ACC112 (cell line): ENCODE results near the gene LECT2.

ENCODE experiments used
- H2AFZ ChIP-seq: fragments of 200-600 bp; sonication (generic); one replicate; pipeline ENCODE4 v1.6.0; 2017; ENCODE audit warnings: antibody characterized with exemption, low read length; ENCODE audit not compliant: unreplicated experiment
- H3K27ac ChIP-seq: fragments of 200-600 bp; sonication (generic); 2 replicates; pipeline ENCODE4 v1.5.1; 2014; ENCODE audit warnings: low read depth, mild to moderate bottlenecking, antibody characterized with exemption, low read length, moderate library complexity
- H3K27me3 ChIP-seq: fragments of 200-600 bp; sonication (generic); 2 replicates; pipeline ENCODE4 v1.6.1; 2014; ENCODE audit warnings: mild to moderate bottlenecking, antibody characterized with exemption, low read length, moderate library complexity, mixed read lengths; ENCODE audit not compliant: insufficient read depth
- H3K36me3 ChIP-seq: fragments of 200-600 bp; sonication (generic); 2 replicates; pipeline ENCODE4 v1.6.1; 2016; ENCODE audit warnings: mild to moderate bottlenecking, antibody characterized with exemption, low read length, moderate library complexity, mixed read lengths; ENCODE audit not compliant: insufficient read depth
- H3K4me1 ChIP-seq: fragments of 200-600 bp; sonication (generic); one replicate; pipeline ENCODE4 v1.6.1; 2016; ENCODE audit warnings: low read length, mixed read lengths; ENCODE audit not compliant: insufficient read depth, unreplicated experiment, control insufficient read depth
- H3K4me3 ChIP-seq: fragments of 200-600 bp; sonication (generic); 2 replicates; pipeline ENCODE4 v1.5.1; 2014; ENCODE audit warnings: mild to moderate bottlenecking, low read depth, low read length
- H3K79me2 ChIP-seq: fragments of 200-600 bp; sonication (generic); one replicate; pipeline ENCODE4 v1.6.0; 2016; ENCODE audit warnings: low read length; ENCODE audit not compliant: control insufficient read depth, unreplicated experiment, insufficient read depth

The LECT2 gene

DNA sequence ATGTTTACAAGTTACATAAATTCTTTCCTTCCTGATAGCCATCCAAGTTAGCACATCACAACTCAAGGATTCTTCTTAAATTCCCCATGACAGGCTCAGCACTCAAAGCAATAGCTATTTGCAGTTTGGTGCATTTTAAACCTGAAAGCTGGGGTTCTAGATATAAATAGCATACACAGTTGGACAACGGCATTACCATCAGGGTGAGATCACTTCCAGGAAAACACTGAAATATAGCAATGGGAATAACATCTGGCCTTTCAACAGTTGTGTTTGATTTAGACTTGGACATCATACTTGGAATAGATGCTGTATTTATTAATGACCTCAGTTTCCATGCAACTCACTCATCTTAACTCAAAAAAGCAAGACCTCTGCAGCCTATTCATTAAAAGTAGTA lies 24.7 kb upstream of the LECT2 start:
- H3K36me3 ChIP-seq, result no peaks in the 10 kb centered on the region
- H3K27me3 ChIP-seq, result no peaks in the 10 kb centered on the region
- peaks cover 15% of the 10 kb centered on the region for H3K4me1 ChIP-seq
- H2AFZ ChIP-seq, result peak overlapping the region; percentile 2
- H3K27ac ChIP-seq, result peak overlapping the region; percentile 65
- H3K79me2 ChIP-seq, result no peaks in the 10 kb centered on the region
- H3K4me3 ChIP-seq, result no peak overlapping the region

DNA sequence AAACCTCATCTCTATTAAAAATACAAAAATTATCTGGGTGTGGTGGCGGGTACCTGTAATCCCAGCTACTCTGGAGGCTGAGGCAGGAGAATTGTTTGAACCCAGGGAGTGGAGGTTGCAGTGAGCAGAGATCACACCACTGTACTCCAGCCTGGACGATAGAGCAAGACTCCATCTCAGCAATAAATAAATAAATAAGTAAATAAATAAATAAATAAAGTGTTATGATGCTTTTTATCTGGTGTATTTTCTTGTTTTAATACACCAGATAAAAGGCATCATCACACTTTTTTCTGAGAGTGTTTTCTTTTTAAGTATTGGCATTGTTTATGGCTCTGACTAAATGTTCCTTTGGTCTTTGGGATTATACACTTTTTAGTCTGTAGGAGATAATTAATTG lies 24.2 kb upstream of the LECT2 start:
- H3K27me3 ChIP-seq, result no peaks in the 10 kb centered on the region
- H2AFZ ChIP-seq, result peak overlapping the region; percentile 2
- no peaks in the 10 kb centered on the region for H3K79me2 ChIP-seq

DNA sequence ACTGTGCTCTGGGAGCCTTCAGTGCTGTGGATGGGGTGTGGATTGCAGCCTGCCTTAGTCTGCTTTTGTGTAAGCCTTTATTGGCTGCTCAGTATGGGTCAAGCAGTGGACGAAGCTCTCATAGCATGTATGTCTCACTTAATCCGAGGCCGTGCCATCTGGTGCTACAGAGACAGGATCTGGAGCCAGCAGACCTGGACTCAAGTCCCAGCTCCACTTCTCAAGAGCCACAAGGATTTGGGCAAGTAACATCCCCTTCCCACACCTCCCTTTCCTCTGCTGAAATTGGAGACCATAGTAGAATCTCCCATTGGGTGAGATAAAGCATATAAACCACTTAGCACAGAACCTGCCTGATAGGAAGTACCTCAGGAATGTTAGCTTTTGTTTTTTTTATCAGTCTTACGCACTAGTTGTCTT lies 23.4 kb upstream of the LECT2 start:
- Histone ChIP-seq H3K4me3 (no peak overlapping the region), H3K27me3 (no peaks in the 10 kb centered on the region), H3K27ac (no peak overlapping the region), H3K4me1 (peaks cover 26% of the 10 kb centered on the region), H3K79me2 (no peaks in the 10 kb centered on the region), H2AFZ (no peak overlapping the region), H3K36me3 (no peaks in the 10 kb centered on the region)

More for the DNA sequence above, 24.2 kb upstream of the LECT2 start:
- H3K4me3 ChIP-seq, result no peak overlapping the region
- H3K27ac ChIP-seq, result peak overlapping the region; percentile 65
- H3K36me3 ChIP-seq, result no peaks in the 10 kb centered on the region
- H3K4me1 ChIP-seq, result peaks cover 19% of the 10 kb centered on the region

DNA sequence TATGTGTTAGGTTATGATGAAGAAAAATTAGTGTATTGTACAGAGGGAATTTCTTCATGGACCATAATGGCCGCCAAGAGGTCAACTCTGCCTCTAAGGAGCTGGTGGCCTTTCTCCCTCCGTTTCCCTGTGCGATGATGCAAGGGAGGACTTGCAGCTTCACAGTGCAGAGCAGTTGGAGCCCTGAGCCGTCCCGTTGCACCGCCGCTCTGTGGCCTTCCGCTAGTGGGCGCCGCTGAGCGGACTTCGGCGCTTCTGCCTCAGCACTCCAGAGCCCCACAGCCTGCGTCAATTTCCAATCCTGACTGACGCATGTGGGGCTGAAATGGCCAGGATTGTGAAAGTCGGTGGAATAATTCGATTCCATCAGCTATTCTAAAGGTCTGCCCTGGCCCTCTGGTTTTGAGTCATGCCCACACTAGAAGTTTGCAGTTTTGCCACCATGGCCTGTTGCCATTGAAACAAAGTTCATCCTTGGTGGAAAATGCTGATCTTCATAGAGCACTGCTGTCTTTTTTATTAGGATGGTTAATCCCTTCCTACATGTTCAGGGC lies 22.7 kb upstream of the LECT2 start:
- no peaks in the 10 kb centered on the region for H3K79me2 ChIP-seq
- H3K27ac ChIP-seq, result no peak overlapping the region
- no peak overlapping the region for H2AFZ ChIP-seq
- no peaks in the 10 kb centered on the region for H3K36me3 ChIP-seq
- H3K27me3 ChIP-seq, result no peaks in the 10 kb centered on the region
- peaks cover 27% of the 10 kb centered on the region for H3K4me1 ChIP-seq
- H3K4me3 ChIP-seq, result no peak overlapping the region

DNA sequence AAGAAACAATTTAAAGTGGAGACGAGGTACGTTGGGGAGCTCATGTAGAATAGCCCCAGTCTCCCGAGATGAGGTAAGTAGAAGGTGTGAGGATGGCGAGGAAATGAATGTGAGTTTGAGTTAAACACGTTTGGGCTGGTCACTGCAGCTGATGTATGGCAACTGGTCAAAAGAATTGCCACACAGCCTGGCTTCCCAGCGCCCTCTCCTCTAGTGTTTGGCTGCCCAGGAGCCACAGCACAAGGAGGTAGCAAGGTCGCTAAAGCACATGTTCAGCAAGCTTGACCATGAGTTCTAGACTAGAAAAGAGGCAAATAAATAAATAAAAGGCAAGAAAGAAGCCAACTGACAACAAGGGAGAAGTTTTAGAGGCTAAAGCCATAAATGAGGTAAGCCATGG lies 21.4 kb upstream of the LECT2 start:
- peaks cover 27% of the 10 kb centered on the region for H3K4me1 ChIP-seq
- no peak overlapping the region for H3K27ac ChIP-seq
- no peak overlapping the region for H2AFZ ChIP-seq
- no peaks in the 10 kb centered on the region for H3K36me3 ChIP-seq
- H3K27me3 ChIP-seq, result no peaks in the 10 kb centered on the region
- H3K4me3 ChIP-seq, result no peak overlapping the region
- H3K79me2 ChIP-seq, result no peaks in the 10 kb centered on the region

DNA sequence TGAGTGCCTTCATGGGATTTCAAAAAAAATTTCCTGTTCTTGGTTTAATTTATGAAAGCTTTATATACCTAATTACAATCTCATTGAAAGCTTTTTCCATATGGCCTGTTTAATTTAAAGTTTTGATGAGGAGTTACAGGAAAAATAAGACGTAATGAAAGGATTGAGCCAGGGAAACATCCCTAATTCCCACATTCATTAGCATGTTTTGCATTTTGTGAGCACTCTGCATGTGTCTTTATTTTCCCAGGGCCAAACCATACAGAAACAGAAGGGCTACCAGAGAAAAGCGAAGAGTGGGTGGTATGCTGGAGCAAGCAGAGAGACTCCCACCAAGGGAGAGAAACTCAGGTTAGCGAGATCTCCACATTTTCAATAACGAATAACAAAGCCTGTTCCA lies 20.3 kb upstream of the LECT2 start:
- H3K79me2 ChIP-seq, result no peaks in the 10 kb centered on the region
- no peaks in the 10 kb centered on the region for H3K27me3 ChIP-seq
- H3K4me3 ChIP-seq, result no peak overlapping the region
- H3K36me3 ChIP-seq, result no peaks in the 10 kb centered on the region
- no peak overlapping the region for H2AFZ ChIP-seq
- no peak overlapping the region for H3K27ac ChIP-seq
- H3K4me1 ChIP-seq, result peaks cover 21% of the 10 kb centered on the region

DNA sequence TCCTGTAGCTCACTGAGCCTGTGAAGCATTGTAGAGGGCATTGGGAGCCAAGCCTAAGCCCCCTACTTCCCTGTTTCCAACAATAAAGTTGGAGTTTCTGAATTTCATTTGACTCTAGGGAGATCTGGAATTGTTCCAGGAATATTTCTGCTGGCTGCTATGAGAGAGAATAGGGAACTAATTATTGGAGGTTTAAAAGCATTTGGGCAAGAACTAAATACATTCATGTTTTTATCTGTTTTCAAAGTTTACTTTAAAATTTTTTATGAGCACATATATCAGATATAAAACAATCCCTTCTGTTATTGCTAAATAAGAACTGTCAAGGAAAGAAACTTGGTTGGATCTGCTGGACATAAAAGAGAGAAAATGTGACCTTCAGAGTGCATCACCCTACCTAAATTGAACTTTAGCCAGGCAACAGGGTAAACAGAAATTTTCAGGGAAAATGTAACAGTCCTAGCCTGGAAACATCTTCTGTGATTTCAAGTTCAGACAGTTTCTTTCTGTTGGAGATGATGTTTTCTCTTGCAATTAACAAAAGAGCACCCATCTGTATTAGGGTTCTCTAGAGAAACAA lies 19.3 kb upstream of the LECT2 start:
- Histone ChIP-seq H3K4me1 (peaks cover 12% of the 10 kb centered on the region), H3K36me3 (no peaks in the 10 kb centered on the region), H3K4me3 (no peak overlapping the region), H3K27ac (no peak overlapping the region), H2AFZ (no peak overlapping the region), H3K27me3 (no peaks in the 10 kb centered on the region), H3K79me2 (no peaks in the 10 kb centered on the region)

DNA sequence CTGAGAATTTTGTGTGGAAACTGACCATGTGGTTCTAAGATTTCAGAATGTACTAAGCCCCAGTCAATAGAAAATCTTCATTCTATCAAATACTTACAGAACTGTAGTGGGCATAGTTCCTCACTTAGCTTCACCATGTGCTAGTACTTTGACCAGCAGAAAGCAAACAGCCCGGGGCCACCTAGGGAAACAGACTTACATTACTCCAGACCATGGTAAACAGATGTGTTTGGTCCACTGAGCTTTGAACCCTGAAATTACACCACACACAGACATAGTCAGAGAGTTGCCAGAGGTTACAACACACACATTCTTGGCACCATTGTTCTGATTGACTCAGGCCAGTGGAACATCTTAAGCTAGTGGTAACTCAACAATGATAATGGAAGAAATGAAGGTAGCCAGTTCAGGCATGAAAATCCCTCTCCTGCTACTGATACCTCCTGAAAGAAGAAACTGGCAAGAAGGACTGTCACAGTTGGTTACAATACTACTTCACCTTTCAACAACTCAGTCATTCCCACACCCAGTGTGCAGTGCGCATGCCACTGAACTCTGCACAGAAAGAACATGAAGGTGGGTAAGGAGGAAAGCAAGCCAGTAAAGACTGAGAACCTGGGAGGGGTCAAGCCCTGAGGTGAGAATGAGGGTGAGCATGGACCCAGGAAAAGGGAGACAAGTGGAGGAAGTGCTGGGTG lies 18.7 kb upstream of the LECT2 start:
- no peaks in the 10 kb centered on the region for H3K27me3 ChIP-seq
- H3K27ac ChIP-seq, result no peak overlapping the region

DNA sequence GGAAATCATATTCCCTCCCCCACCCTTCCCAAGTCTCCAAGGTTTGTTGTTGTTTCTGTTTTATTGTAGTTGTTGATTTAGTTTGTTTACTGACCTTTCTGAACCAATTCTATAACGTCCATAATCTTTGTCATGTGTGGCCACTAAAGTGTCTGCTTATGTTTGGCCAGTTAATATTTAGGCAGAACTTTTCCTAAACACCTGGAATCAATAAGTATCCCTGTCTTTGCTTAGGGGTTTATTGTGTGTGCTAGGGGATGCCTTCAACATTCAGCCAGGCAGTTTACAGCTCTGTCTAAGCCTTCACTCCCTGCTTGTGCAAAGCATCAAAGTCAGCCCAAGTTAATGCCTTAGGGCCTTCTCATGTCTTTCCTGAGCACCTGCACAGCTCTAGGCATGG lies 16.9 kb upstream of the LECT2 start:
- Histone ChIP-seq H3K27me3 (no peaks in the 10 kb centered on the region), H3K36me3 (no peaks in the 10 kb centered on the region), H3K4me3 (no peak overlapping the region), H3K79me2 (no peaks in the 10 kb centered on the region), H3K27ac (no peak overlapping the region), H2AFZ (no peak overlapping the region), H3K4me1 (peaks cover 12% of the 10 kb centered on the region)

More for the DNA sequence above, 18.7 kb upstream of the LECT2 start:
- peaks cover 12% of the 10 kb centered on the region for H3K4me1 ChIP-seq
- no peak overlapping the region for H3K4me3 ChIP-seq
- no peak overlapping the region for H2AFZ ChIP-seq
- H3K79me2 ChIP-seq, result no peaks in the 10 kb centered on the region
- no peaks in the 10 kb centered on the region for H3K36me3 ChIP-seq

DNA sequence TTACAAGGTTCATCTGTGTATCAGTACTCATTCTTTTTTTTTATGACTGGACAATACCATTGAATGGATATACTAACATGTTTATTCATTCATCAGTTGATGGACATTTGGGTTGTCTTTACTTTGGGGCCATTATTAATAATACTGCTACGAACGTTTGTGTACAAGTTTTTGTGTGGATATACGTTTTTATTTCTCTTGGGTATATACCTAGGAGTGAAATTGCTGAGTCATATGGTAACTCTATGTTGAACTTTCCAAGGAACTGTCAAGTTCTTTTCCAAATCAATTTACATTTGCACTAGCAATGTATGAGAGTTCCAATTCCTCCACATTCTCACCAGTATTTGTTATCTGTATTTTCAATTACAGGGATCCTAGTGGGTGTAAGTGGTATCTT lies 12.0 kb upstream of the LECT2 start:
- Histone ChIP-seq H3K79me2 (no peaks in the 10 kb centered on the region), H3K4me1 (peaks cover 9% of the 10 kb centered on the region), H2AFZ (no peak overlapping the region), H3K27me3 (no peaks in the 10 kb centered on the region), H3K4me3 (no peak overlapping the region), H3K36me3 (no peaks in the 10 kb centered on the region), H3K27ac (no peak overlapping the region)

DNA sequence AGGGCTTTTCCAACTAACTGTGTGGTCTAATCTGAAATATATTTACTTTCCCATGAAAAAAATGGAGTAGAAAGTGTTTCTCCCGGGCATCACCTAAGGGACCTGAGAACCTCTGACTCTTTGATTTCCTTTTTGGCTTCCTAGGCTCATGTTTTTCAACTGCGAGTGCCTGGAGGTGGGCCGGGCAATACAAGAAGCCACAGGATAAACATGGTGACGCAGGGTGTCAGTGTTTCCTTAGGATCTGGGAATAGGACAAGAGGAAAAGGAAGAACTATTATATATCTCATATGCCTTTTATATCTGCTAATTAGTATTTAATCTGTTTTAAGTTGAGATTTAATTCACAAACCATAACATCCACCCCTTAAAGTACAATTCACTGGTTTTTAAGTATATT lies 11.4 kb upstream of the LECT2 start:
- Histone ChIP-seq H3K4me1 (peaks cover 9% of the 10 kb centered on the region), H3K27ac (no peak overlapping the region), H3K79me2 (no peaks in the 10 kb centered on the region), H3K36me3 (no peaks in the 10 kb centered on the region), H3K27me3 (no peaks in the 10 kb centered on the region), H2AFZ (no peak overlapping the region), H3K4me3 (no peak overlapping the region)
